Skin epidermis (tissue), 12 donors: ENCODE data around the gene RBSN.

Experiments
- H3K27ac ChIP-seq, 21 experiments: fragments of 200-600 bp; sonication (generic) in 11 of 21; one replicate each; pipeline ENCODE4 v1.5.0; 2020; ENCODE audit warnings: mild to moderate bottlenecking in 3 of 21, inconsistent platforms in 2 of 21, moderate library complexity in 2 of 21
- H3K4me3 ChIP-seq, 7 experiments: fragments of 200-600 bp; sonication (generic) in 2 of 7; one replicate each; pipeline ENCODE4 v1.5.0; 2020; ENCODE audit warnings: inconsistent platforms in 2 of 7, mild to moderate bottlenecking in 2 of 7, moderate library complexity in 1 of 7

Gene RBSN

DNA sequence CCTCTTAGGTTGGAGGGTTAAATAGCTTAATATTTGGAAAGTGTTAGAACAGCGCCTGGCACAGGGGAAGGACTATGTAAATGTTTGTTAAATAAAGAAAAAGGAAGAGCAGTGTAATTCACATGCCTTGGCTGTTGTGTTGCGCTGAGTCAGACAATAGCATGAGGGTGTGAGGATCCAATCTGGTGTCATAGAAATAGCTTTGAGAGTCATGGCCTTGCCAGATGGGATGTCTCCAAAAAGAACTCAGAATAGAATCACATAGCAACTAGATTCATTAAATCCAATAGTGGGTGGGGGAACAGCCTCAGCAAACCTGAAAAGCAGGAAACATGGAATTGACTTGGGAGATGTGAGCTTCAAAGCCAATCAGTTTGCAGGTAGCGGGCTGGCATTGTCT lies 3.9 kb upstream of the RBSN start:
- peak overlapping the region in 5 of 21 experiments; percentile 14 to 59 (median 30) for H3K27ac ChIP-seq
- no peak overlapping the region for H3K4me3 ChIP-seq

DNA sequence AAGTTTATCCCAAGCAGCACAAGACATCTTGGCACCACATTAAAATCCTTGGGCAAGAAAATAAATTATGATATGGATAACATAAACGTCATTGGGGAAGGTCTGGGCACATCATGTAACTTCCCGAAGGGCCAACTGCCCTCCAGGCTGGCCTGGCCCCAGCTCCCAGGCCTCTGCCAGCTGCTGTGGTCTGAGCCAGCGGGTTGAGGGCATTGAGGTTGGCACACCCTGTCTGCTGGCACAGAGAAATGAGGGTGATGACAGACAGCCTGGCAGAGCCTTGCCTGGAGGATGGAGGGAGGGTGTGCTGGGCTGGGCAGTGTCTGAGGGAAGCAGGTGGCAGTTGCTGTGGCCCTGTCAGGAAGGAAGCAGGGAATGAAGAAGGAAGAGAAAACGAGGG lies 3.3 kb upstream of the RBSN start:
- Histone ChIP-seq H3K27ac (peak overlapping the region in 6 of 21 experiments; percentile 3 to 59 (median 24)), H3K4me3 (no peak overlapping the region)

DNA sequence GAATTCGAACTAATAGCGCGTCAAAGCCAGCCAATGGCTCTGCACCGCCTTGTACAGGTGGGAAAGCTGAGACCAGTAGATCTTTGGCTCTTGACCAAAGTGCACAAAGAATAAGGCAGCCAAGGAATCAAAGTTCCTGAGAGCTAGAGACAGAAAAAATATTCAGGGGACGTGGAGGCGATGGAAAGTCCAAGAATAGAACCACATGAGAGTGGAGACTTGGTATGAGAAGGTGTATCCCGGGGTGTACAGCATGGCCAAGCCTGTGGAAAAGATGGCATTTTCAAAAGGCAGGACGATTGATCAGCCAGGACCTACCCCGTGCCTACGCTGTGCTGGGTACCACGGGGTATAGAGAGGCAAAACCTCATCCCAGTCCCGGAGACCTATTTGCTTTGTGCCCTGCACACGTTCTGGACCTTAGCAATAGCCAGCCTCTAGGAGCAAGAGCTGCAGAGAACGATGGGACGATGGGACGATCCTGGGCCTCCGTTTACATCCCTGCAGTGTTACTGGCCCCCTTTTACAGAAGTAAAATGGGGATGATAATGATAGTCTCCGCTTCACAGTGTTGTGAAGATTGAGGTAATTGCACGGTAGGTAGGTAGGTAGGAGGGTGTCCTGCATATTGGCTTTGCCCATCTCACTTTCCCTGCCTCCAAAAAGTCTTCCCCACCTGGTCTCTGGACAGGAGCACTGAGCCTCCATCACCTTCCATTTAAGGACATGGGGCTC lies 583 bp upstream of the RBSN start:
- peak overlapping the region; percentile 61 to 92 (median 83) for H3K4me3 ChIP-seq
- H3K27ac ChIP-seq, result peak overlapping the region in 20 of 21 experiments; percentile 60 to 96 (median 88)

DNA sequence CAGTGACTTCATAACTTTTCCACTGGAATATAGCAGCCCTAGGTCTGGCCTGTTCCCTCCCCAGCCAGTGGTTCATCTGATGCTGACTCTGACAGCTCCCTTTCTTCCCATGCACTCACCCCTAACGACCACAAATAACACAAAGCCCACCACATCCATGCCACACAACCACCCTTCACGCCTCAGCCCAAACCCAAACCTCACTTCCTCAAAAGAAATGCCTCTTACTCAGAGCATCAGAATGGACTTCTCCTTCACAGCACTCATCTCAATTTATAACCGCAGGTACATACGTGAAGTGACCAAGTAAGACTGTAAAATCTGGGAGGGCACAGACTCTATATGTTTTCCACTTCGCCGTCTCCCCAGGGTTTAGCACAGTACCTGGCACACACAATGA lies 1.1 kb downstream of the RBSN start:
- peak overlapping the region in 11 of 21 experiments; percentile 22 to 96 (median 91) for H3K27ac ChIP-seq
- H3K4me3 ChIP-seq, result peak overlapping the region; percentile 61 to 92 (median 83)

DNA sequence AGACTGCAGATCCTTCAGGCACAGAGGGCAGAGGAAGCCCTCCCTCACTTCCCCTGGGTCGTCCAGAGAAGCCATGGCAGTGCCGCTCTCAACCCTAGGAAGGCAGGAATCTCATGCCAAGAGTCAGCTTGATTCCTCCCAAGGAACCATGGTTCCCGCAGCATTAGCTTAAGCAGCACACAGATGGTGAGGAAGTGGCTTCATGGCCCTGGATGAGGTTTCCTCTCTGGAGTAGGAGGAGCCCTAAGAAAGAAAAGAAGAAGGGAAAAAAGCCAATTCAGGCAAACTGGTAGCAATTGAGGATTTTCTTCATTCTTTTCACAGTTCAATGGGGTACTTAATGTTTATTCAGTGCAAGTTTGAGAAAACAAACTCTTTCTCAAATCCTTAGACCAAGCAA lies 2.9 kb downstream of the RBSN start:
- H3K4me3 ChIP-seq, result no peak overlapping the region
- H3K27ac ChIP-seq, result peak overlapping the region in 1 of 21 experiments; percentile 11

DNA sequence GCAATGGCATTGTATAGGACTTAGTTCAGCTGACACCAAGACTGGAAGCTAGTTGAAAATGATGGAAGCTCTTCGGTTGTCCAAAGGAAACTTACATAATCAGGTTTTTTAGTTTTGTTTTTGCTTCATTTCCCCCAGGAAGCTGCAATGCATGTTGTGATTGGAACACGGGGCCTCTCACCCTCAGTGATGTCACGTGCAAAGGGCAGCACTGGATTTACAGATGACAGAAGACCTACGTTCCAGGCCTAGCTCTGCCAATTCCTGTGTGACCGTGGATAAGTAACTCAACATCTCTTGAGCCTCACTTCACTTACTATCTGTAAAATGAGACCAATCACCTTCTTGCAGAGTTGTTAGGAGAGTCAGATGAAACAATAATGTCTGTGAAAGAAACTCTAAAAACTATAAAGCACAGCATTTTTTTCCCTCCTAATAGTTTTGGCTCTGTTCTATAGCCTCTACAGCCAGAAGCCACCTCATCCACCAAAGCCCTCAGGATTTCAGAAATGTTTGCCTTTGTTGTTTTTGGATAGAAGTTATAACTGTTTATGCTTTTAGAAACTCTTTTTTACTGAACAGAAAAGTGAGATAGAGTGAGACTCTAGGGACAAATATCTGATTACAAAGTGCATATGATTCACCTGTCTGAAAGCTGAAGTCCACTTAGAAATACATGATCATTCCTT lies 4.6 kb downstream of the RBSN start:
- no peak overlapping the region for H3K27ac ChIP-seq
- no peak overlapping the region for H3K4me3 ChIP-seq

DNA sequence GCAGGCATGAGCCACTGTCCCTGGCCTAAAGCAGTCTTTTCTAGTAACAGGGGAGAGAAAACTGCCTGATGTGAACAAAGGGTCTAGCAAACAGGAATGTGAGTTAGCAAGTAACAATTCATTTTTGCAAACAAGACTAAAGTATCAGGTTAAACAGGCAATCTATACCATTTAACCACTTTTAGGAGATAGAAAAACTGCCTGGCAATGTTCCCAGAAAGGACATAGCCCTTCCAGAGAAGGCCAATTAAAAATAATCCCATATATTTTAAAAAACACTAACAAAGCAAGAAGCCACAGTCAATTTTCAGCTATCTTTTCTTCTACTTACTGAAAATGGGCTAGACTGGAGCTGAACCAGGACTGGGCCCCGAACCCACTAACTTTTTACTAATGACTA lies 6.3 kb downstream of the RBSN start:
- no peak overlapping the region for H3K4me3 ChIP-seq
- H3K27ac ChIP-seq, result no peak overlapping the region

DNA sequence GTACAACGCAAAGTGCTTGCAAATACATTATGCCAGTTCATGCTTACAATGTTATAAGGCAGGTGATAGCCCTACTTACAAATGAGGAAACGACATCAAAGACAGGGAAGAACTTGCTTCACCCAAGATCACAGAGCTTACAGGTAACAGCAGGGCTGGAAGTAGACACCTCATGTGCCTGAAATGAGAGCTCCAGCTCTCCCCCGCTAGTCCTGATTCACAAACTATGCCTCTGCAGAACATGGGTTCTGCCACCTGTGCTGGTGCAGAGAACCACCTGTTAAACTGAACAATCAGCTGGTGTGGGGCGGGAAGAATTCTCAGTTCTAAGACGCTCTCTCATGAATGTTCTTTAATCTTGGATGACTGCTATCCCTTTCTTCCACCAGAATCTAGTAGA lies 7.4 kb downstream of the RBSN start:
- no peak overlapping the region for H3K27ac ChIP-seq
- H3K4me3 ChIP-seq, result no peak overlapping the region

DNA sequence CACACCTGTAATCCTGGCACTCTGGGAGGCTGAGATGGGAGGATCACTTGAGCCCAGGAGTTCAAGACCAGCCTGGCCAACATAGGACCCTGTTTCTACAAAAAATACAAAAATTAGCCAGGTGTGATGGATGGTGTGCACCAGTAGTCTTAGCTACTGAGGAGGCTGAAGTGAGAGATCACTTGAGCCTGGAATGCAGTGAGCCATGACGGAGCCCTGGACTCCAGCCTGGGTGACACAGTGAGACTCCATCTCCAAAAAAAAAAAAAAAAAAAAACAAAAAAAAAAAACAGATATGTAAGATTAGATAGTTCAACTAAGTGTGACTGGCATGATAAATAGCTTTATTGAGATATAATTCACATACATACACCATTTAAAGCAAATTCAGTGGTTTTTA lies 9.7 kb downstream of the RBSN start:
- Histone ChIP-seq H3K4me3 (no peak overlapping the region), H3K27ac (no peak overlapping the region)

DNA sequence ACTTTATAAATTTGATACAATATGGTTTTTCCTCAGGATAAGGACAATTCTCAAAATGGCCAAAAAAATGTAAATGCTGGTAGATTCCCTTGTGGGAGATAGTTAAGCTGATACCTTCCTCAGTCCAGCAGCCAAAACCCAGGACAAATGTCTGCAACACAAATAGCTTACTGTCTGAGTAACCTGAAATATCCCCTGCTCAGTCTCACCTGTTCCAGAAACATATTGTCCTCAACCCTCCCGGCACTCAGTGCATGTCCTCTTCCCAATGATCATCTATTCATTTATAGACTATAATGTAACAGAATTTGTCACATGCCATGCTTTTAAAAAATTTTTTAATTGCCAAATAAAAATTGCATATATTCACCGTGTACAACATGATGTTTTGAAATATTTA lies 12.2 kb downstream of the RBSN start:
- Histone ChIP-seq H3K4me3 (no peak overlapping the region), H3K27ac (no peak overlapping the region)

DNA sequence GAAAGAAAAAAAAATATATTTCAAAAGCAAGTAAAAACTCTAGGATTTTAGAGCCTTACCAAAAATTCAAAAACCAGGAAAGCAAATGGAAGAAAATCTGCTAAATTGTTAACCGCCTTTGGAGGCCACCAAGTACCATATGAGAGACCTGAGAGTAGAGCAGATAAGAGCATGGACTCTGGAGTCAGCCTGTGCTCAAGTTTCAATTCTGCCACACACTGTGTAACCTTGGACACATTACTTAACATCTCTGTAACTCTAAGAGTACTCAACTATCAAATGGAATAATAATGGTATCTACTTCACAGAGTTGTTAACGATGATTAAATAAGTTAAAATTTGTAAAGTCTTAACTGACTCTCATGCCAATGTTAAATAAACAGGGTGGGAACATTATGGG lies 12.7 kb downstream of the RBSN start:
- Histone ChIP-seq H3K27ac (no peak overlapping the region), H3K4me3 (no peak overlapping the region)

DNA sequence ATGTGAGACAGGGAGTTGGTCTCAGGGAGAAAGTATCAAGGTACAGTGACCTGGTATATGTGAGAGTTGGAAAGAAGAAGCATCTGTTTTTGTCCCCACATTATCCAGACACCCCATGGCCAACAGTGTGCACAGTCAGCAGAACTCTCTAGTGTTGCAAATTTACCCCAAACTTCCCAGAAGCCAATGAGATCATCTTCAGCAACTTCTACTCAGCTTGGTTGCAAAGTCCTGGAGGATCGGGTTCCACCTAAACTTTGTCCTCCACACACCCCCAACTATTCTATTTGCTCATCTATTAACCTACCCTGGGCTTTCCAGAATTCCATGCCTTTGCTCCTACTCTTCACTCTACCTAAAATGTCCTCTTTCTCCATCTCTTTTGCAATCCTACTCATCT lies 15.7 kb downstream of the RBSN start:
- Histone ChIP-seq H3K4me3 (no peak overlapping the region), H3K27ac (no peak overlapping the region)

DNA sequence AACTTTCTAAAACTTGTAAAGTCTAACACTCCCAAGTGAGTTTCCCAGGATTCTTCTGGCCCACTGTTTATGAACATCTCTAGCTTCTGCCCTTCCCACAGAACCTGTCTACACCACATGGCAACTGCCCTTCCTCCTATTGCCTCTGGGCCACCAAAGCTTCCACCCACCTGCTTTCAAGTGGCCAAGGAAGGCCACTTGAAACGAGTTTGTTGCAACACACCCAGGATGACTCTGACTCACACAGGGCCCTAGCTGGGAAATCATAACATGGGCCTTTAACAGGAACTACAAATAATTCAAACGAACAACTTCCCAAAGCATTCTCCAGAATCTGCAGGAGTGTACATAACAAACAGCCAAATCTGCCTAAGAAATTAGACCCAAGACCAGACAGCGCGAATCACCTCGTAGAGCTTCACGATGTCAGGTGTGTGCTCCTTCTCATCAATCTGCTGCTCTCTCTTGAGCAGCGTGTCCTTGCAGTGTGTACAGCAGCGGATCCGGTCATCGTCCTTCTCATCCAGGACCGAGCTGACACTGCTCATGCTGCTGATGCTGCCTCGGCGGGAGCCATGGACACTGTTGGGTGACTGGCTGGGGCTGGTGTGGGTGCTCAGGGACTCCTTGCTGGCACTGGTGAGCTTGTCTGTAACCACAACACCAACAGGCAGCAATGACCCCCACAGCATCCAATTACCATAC lies 16.8 kb downstream of the RBSN start:
- Histone ChIP-seq H3K27ac (peak overlapping the region in 3 of 21 experiments; percentile 13 to 27 (median 14)), H3K4me3 (no peak overlapping the region)

DNA sequence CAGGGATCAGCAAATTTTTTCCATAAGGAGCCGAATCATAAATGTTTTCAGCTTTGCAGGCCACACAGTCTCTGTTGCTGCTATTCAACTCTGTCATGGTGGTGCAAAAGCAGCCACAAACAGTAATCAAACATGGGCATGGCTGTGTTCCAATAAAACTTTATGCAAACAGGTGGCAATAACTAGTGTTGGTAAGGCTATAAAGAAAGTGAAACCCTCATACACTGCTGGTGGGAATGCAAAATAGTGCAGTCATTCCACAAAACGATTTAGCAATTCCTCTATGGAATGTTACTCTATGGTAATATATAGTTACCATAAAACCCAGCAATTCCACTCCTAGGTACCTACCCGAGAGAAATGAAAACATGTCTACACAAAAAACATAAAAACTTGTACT lies 19.9 kb downstream of the RBSN start:
- Histone ChIP-seq H3K4me3 (no peak overlapping the region), H3K27ac (no peak overlapping the region)

DNA sequence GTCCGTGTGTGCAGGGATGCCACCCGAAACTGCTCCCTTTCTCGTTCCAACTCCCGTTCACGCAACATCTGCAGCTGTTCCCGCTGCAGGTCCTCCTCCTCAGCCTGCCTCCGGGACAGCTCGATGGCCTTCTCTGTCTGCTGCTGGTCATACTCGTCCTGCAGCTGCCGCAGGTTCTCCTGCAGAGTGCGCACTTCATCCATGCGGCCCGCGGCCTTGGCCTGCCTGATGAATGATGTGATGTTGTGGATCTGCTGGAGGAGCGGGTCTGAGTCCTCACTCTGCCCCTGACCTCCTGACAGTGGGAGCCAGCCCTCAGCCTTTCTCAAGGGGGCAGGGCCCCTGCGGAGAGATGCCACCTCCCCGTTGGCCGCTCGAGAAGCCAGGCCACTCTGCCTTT lies 24.4 kb downstream of the RBSN start:
- Histone ChIP-seq H3K4me3 (no peak overlapping the region), H3K27ac (no peak overlapping the region)

DNA sequence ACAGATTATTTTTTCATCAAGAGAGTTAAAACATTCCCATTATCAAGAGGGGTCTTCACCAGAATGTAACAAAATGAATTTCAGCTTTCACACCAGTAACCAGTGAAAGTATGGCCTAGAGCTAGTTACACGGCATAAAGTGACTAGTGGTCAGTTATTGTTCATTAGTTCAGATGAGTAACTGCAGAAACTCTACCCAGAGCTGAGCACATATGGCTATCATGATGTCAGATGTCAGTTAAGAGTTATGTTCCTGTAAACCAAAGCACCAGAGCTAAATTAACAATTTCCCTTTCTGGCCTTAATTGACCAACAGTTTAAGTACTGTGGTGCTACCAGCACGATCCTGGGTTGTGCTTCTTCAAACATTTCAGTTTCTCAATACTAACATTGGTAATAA lies 27.2 kb downstream of the RBSN start:
- Histone ChIP-seq H3K27ac (no peak overlapping the region), H3K4me3 (no peak overlapping the region)

DNA sequence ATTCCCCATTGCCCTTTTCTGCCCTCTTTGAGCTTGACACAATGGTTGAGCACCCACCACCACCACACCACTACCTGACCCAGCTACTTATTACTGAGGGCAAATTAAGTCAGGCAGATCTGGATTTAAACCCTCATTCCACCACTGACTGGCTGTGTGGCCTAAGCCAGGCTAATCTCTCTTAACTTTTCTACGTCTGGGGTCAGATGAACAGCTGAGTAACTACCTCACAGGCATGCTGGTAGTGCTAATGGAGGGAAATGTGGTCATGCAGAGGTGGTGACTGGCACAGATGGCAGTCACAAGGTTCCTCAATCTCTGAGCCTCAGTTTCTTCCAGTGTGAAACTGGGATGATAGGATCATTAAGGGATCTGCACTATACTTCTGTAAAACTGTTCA lies 29.5 kb downstream of the RBSN start:
- no peak overlapping the region for H3K4me3 ChIP-seq
- H3K27ac ChIP-seq, result no peak overlapping the region

DNA sequence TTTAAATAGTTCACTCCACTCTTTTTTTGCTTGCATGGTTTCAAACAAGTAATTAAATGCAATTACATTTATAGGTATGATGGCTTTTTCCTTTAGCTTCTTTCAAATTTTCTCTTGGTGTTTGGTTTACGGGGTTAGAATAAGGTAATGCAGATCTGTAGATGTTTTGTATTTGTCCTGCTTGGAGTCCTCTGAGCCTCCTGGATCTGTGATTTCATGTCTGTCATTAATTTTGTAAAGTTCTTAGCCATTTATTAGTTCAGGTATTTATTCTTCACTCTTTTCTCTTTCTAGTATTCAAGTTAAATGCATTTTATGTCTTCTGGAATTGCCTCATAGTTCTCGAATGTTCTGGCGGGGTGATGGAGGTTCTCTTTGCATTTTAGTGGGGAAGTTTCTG lies 32.5 kb downstream of the RBSN start:
- Histone ChIP-seq H3K27ac (no peak overlapping the region), H3K4me3 (no peak overlapping the region)

DNA sequence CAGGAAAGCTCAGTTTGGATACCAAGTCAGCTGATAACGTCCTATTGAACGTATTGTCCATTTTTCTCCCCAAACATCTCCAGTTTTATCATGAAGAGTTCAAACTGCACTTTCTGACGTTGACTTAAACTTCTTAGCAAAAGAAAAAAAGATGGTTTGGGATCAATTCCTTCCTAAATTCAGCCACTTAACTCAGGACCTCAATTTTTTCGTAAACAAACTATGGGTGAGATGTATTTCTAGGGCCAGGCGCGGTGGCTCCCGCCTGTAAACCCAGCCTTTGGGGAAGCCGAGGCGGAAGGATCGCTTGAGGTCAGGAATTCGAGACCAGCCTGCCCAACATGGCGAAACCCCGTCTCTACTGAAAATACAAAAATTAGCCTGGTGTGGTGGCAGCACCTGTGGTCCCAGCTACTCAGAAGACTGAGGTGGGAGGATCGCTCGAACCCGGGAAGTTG lies 33.4 kb downstream of the RBSN start:
- Histone ChIP-seq H3K27ac (peak overlapping the region in 13 of 21 experiments; percentile 13 to 95 (median 86)), H3K4me3 (peak overlapping the region; percentile 78 to 96 (median 92))

DNA sequence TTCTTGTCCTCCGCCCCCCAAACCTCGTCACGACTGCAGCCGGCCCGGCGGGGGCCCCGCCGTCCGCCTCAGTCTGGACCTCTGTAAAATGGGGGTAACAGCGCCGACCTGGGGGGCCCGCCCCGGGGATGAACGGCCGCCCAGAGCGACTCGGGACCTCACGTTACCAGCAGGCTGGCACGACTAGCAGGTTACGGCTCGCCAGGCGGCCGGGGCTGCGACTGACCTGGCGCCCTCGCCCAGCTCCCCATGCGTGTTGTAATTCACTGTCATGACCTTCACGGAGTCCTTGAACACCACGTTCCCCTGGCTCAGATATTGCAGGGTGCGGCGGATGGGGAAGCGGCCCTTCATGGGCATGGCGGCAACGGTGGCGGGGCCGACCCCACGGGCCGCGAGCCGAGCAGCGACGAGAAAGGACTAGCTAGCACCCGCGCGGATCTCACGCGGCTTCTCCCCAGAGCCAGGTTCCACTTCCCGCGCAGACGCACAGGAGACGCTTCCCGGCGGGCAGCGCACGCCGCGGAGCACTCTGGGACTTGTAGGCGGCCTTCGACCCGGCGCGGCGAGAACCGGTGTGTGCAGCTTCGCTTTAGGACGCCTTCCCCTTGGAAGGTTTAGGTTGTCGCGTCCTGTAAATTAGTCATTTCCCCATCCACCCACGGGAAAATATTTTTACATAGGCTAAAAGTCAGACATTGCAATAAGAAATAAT lies 34.0 kb downstream of the RBSN start, which contains the start of gene MRPS25:
Gene MRPS25 (minus strand): TSS at position 481 of the 715 bp plus-strand sequence. CDS start 121 bp downstream, at position 360.
- H3K27ac ChIP-seq, result peak within 1 kb of the TSS; percentile 47 to 96 (median 89)
- peak within 1 kb of the TSS; percentile 78 to 96 (median 92) for H3K4me3 ChIP-seq
